Activated T-cell treated with anti-CD3 and anti-CD28 coated beads for 24 hours (primary cell): ENCODE results near the gene SPEM3.
A peak's percentile ranks its signal among the peaks of the same experiment; 100 is the strongest.

Source experiments
- DNase-seq: peaks from one replicate; pipeline ENCODE4 v3.0.0-alpha.2; 2020; ENCODE audit warnings: low read depth

Gene SPEM3

DNA sequence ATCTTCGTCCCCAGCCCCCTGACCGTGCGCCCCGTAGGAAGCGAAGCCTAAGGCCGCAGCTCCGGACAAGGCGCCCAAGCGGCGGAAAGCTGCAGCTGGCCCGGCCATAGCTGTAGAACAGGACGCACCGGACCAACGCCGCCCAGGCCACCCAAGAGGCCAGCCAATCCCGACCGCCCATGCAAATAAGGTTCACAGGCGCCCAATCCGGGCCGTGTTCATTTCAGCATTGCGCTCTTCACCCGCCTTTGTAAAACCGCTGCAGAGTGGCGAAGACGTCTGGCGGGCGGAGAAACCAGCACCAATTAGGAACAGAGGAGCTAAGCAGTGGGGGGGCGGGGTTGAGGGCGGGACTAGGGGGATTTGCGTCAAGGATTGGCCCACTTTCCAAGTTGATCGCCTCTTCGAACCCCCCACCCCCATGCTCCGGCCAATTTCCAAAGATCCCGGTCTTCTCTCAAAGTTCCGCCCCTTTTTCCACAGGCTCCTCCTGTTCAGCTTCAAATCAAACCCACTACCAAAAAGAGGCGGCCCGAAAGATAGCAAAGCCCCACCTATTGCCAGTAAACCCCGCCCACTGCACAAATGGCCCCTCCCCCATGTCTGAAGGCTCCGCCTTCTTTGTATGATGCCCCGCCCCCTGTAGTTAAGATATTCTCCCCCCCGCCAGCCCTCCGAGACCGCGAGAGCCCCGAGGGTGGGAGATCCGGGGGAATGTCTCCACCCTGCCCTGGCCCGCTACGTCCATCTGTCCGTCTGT, 24.5 kb upstream of the SPEM3 start, which contains the start of gene TMEM256:
Gene TMEM256 (minus strand): TSS at position 121 of the 760 bp plus-strand sequence. CDS start 13 bp downstream, at position 108.
- DNase-seq: peak; percentile 95

GRCh38 chr17:7404737-7405349, 23.8 kb upstream of the SPEM3 start:
- DNase-seq: no peak

- no peak for DNase-seq
Measured at GRCh38 chr17:7405350-7406234, 23.1 kb upstream of the SPEM3 start.

DNA sequence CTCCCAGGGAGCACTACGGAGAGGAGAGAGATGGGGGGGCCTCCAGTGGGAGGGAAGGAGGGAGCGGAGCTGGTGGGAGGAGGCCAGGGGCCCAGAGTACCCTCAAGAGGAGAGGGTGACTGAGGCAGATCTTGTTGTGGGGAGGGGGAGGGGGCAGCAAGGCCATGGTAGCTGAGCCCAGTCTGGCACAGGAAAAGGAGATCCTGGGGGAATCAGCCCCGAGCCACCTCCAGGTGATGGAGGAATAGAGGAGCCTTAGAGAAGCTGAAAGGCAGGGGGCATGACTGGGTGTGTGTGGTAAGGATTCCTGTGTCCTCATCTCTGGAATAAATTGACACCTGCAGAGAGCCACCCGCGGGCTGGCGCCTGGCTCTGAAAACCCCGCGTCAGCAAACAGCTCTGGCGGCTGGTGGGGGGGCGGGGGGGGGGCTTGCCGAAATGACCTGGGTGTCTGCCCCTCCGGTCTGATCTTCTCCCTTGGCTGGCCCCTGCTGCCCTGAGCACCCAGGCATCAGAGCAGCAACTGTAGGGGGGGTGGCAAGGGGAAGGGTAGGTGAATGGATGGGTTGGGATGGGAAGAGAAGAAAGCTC, 22.3 kb upstream of the SPEM3 start:
- no peak for DNase-seq

DNA sequence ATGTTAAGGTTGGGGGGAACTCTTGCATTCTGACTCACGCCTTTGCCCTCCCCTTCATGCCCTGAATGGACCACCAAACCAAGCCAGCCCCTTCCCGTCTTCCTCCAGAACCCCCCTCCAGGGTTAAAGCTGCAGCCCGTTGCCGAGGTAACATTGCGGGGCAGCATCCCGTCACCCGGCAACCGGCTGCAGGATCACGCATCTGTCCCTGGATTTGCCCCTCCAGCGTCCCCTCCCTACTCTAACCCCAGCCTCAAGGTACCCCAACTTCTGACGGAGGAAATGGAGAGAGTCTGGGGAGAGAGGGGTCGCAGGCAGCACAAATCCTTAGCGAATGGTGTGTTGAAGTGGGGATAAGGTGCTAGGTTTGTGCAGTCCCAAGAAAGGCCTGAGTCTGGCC, 21.6 kb upstream of the SPEM3 start:
- no peak for DNase-seq

- no peak for DNase-seq
Measured at GRCh38 chr17:7407485-7408251, 21.0 kb upstream of the SPEM3 start, which contains the start of gene NLGN2. Gene NLGN2, plus strand, starts transcription at chr17:7407845. Its CDS starts 411 bp downstream, at chr17:7408256.

DNA sequence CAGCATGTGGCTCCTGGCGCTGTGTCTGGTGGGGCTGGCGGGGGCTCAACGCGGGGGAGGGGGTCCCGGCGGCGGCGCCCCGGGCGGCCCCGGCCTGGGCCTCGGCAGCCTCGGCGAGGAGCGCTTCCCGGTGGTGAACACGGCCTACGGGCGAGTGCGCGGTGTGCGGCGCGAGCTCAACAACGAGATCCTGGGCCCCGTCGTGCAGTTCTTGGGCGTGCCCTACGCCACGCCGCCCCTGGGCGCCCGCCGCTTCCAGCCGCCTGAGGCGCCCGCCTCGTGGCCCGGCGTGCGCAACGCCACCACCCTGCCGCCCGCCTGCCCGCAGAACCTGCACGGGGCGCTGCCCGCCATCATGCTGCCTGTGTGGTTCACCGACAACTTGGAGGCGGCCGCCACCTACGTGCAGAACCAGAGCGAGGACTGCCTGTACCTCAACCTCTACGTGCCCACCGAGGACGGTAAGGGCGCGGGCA, 20.4 kb upstream of the SPEM3 start:
- DNase-seq: no peak

DNA sequence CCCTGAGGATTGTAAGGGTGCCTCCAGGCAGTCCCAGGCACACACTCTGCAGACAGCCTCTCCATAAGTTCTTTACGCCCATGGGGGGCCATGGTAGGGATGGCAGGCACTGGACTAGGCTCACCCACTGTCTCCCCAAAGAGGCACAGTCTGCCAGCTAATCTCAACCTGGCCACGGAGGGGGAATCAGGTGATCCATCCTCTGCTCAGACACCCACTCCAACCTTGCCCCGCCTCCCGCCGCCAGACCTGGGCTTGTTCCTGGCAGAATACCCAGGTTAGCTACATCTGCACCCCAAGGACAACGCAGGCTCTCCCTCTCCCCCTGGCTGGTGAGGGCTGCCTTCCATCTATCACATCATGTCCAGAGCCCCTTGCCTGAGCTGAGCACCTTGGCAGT, 19.8 kb upstream of the SPEM3 start:
- no peak for DNase-seq

DNA sequence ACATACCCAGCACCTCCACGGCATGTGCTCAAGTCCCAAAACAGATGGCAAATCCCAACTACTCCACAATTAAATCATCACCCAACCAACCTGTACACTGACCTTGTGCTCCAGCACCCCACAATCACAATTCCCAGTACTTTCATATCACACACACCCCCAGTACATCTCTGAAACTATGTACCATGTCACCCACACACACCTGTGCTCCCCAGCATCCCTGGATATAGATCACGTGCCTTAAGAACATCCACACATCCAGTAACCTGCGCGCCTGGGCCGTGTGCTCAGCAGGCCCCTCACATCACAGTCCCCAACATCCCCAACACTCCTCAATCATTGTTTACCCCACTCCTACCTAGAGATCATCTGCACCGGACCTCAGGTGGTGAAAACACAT, 18.9 kb upstream of the SPEM3 start:
- no peak for DNase-seq

DNA sequence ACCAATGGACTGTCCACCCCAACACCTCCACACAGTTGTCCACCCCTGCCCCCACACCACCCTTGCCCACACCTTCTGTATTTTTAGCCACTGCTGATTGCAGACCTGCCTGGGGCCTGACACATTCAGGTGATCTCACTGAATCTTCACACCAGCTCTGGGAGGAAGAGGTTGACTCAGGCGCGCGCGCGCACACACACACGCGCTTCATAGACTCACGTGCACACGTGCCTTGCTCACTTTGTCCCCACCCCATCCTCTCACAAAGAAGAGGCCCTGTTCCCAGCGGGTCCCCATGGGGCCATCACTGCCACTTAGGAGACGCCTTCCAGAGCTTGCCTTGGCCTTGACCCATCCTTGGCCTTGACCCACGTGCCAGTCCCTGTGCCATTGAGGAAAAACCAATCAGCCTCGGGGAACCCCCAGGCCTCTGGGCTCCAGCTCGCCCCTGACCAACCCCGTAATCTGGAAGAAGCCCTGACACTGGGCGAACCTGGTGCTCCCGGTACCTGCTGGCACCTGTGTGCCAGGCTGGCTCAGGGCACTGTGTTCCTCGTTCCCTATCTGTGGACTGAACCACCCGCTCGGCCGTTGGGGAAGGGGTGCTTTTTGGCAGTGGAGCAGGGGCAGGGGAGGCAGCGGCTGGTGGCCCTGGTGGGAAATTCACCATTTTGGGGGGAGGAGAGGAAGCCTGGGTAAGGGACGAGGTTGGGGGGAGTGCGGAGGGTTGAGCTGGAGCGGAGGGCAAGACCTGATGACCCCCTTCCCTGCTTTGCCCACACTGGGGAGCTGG, 17.8 kb upstream of the SPEM3 start:
- no peak for DNase-seq

DNA sequence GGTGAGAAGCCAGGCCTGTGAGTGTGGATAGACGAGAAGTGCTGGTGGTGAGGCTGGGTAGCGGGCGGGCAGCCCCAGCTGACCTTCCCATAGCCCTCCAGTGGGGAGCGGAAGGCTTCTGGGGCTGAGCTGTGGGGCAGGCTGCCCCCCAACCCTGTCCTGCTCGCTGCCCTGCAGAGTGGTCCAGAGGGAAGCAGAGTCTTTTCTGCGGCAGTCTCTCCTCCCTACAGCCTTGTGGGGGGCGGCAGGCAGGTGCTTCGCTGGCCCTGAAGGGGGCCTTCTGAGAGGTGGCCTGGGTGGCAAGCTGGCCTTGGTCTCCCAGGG, 17.3 kb upstream of the SPEM3 start:
- no peak for DNase-seq

DNA sequence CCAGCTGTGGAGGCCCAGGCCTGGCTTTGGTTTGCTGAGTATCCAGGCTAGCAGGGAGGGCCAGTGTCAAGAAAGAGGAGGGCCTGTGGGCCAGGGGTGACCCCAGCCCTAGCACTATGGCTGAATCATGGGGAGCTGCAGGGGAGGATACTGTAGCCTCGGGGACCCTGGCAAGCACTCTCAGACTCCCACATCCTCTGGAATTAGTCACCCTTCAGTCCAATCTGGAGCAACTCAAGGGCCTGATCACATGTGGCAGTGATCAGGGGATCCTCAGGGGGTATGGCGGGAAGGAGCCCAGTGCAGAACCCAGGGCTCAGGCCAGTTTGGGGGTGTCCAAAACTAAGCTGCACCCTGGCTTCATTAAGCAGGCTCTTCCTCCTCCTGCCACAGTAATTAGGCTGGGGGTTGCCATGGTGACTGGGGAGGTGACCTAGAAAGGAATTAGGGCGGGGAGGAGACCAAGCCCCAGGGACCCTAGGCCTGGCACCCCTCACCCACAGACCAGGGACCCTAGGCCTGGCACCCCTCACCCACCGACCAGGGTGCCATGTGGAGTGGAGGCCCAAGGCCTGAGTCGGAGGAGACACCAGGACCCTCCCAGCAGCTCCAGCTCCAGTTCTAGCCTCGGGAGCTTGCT, 15.2 kb upstream of the SPEM3 start:
- DNase-seq: no peak

GRCh38 chr17:7414837-7415236, 13.8 kb upstream of the SPEM3 start:
- no peak for DNase-seq

DNA sequence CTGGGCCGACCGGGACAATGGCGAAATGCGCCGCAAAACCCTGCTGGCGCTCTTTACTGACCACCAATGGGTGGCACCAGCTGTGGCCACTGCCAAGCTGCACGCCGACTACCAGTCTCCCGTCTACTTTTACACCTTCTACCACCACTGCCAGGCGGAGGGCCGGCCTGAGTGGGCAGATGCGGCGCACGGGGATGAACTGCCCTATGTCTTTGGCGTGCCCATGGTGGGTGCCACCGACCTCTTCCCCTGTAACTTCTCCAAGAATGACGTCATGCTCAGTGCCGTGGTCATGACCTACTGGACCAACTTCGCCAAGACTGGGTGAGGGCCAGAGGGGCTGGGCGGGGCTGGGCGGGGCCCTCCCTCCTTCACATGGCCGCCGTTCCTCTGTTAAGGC, 12.9 kb upstream of the SPEM3 start:
- DNase-seq: no peak

GRCh38 chr17:7416323-7416722, 12.3 kb upstream of the SPEM3 start:
- no peak for DNase-seq

- no peak for DNase-seq
Measured at GRCh38 chr17:7417056-7417655, 11.5 kb upstream of the SPEM3 start.

DNA sequence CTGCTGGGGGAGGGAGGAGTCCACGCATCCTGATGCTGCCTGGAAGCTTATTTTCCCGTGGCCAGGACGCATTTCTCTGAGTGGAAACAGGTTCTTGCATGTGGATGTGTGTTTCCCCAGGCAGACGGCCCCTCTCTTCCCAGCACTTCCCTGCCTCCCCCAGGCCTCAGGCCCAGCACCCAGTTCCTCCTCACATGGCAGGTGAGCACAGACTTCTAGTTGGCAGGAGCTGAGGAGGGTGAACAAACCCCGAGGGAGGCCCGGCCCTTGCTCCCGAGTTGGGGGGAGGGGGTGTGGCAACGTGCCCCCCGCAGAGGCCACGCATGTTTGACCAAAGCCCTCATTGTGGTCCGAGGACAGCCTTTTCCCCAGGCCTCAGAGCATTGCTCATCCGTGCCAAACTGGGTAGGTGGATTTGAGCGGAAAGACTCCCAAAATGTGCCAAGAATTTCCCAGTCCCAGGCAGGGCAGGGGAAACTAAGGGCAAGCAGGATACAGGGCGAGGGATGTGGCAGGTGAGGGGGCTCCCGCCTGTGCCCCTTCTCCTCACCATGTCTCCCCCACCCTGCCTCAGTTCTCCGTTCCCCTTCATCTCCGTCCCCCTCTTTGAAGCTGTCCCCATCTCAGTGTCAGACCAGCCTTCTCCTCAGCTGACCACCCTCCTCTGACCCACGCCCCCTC, 10.0 kb upstream of the SPEM3 start:
- DNase-seq: no peak

DNA sequence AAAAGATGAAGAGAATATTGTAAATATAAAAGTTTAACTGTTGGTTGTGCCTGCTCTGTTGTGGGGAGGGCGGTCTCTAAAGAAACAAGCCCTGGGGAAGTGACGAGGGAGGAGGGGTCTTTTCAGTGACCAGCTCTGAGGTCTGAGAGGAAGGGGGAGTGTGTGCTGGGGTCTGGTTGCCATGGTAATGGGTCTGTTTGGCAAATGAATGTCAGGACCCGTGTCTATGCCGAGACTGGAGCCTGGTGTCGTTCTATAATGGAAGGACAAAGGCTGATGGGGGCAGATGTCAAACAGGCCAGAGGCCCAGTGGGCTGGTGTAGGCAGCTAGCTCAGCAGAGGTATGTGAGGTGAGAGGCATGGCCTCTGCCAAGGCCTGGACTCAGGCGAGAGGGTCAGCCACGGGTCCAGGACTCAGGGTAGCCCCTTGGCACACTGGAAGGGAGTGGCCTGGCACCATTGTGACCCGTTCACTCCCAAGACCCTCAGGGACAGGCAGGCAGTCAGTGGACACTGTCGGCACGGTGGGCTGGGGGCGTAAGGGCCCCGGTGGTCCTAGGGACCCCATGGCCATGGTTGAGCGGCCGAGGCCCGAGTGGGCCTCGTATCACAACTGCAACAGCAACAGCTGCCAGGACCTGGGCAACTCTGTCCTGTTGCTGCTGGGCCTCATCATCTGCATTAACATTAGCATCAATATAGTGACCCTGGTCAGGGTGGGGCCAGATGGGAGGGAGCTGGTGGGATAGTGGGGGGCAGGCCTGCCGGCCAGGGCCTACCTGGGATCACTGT, 8.6 kb upstream of the SPEM3 start, which contains the start of gene SPEM1:
Gene SPEM1 (plus strand): TSS at position 506 of the 792 bp plus-strand sequence. CDS start 61 bp downstream, at position 567.
- no peak for DNase-seq
